ENCODE data around the gene SLC48A1. TPM values are rescaled to one million over a fixed set of nuclear protein-coding genes. Genes with fewer than 3 reads are reported as not detected.

SLC48A1 gene
- total RNA-seq, 1 experiment from 2014 or later = 20.0 TPM

DNA sequence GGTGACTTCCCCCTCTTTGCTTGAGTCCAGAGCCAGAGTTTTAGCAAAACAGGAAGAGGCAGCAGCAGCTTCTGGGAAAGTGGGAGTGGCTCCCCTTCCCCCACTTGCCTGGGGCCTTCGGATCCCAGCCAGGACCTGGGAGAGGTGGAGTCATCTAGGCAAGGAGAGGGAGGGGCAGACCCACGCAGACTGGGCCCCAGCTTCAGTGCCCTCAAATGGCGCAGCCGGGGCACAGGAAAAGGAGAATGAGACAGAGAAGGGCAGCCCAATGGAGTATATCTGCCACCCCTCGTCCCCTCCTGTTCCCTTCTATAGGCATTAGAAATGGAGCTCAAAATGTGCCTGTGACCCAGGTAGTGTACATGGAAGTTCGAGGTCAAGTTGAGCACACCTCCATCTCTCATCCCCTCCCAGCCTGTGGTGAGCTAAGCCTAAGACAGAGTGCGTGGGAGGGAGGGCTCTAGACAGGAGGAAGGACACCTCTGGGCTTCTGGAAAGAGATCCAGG, 56.0 kb downstream of the SLC48A1 start:
- Histone ChIP-seq H2AFZ (ENCODE audit: low read depth, low read length, poor library complexity, severe bottlenecking) (peak overlapping the region; percentile 75), H3K36me3 (ENCODE audit: control insufficient read depth in 1 of 2, insufficient read depth in 2 of 2, low read length in 2 of 2) (no peaks in the 10 kb centered on the region), H3K9me2 (ENCODE audit: insufficient read depth) (no peaks in the 10 kb centered on the region), H3K4me3 (replicated peaks in 1 of 2; ENCODE audit: low read depth in 1 of 2, low read length in 2 of 2) (peak overlapping the region; percentile 27 to 37), H3K4me1 (ENCODE audit: control insufficient read depth in 1 of 2, insufficient read depth in 2 of 2, low read length in 2 of 2) (peaks cover 30 to 37% of the 10 kb centered on the region in 2 experiments), H3K27ac (ENCODE audit: low read depth, low read length) (peak overlapping the region; percentile 50), H3K4me2 (ENCODE audit: low read length) (peak overlapping the region; percentile 68), H3K9me3 (ENCODE audit: control insufficient read depth in 1 of 2, insufficient read depth in 1 of 2, low read depth in 1 of 2, low read length in 2 of 2) (no peaks in the 10 kb centered on the region), H3K27me3 (ENCODE audit: insufficient read depth, low read length) (no peaks in the 10 kb centered on the region), H3K79me2 (ENCODE audit: insufficient read depth, low read length) (no peaks in the 10 kb centered on the region), H4K20me1 (ENCODE audit: insufficient read depth) (no peaks in the 10 kb centered on the region), H3K9ac (ENCODE audit: low read length) (peak overlapping the region; percentile 46)
- no TSS peak for BruUV-seq (replicated peaks)
- ChIA-PET CTCF (interaction anchor here (0.8 to 4.0 kb wide), 7 partner anchors 9 to 86 kb away, joined by 3 to 47 read pairs (median 7); no protein-coding TSS in a partner anchor), POLR2A (interaction anchor here (0.6 to 2.2 kb wide), 7 partner anchors 8 to 107 kb away, joined by 3 to 16 read pairs (median 6); no protein-coding TSS in a partner anchor), RAD21 (ENCODE audit: low non-redundant PET in 1 of 2, low total read pairs in 2 of 2, uncharacterized antibody in 2 of 2, unreplicated experiment in 2 of 2) (interaction anchor here (0.6 to 1.0 kb wide), 3 partner anchors 8 to 32 kb away, joined by 3 to 4 read pairs (median 4); no protein-coding TSS in a partner anchor)
- peak; percentile 89 for ATAC-seq
- peak; percentile 41 for DNase-seq (ENCODE audit: low read depth, low spot score)
- intact Hi-C loops (cut with micrococcal nuclease) = no loop called here
- TF ChIP-seq JUND (IDR thresholded peaks at IDR 0.05) (no peak), FOSL1 (IDR thresholded peaks at IDR 0.05; ENCODE audit: low read depth) (no peak), TCF7L2 (IDR thresholded peaks at IDR 0.05; ENCODE audit: borderline replicate concordance, extremely low read depth, insufficient read depth, insufficient read length) (no peak), POLR2AphosphoS5 (IDR thresholded peaks at IDR 0.05; ENCODE audit: low read depth, low read length) (peak; percentile 64), MAX (IDR thresholded peaks at IDR 0.05) (no peak), EZH2 (IDR thresholded peaks at IDR 0.05) (no peak), SIN3A (IDR thresholded peaks at IDR 0.05; ENCODE audit: low read depth) (no peak), SP1 (IDR thresholded peaks at IDR 0.05; ENCODE audit: low read depth) (peak; percentile 73), CBX3 (IDR thresholded peaks at IDR 0.05; ENCODE audit: low read depth) (peak; percentile 61; the same call in 1 of the 2 replicates), ELF1 (IDR thresholded peaks at IDR 0.05; ENCODE audit: borderline replicate concordance, low read depth) (no peak; the same call in 1 of the 2 replicates), ZNF274 (IDR thresholded peaks at IDR 0.05; ENCODE audit: low read depth, low read length) (no peak), ZFX (IDR thresholded peaks at IDR 0.05) (no peak), RAD21 (IDR thresholded peaks at IDR 0.05; ENCODE audit: low read depth) (no peak), SRF (IDR thresholded peaks at IDR 0.05; ENCODE audit: low read depth) (no peak), EGR1 (IDR thresholded peaks at IDR 0.05; ENCODE audit: low read depth) (peak; percentile 88), YY1 (IDR thresholded peaks at IDR 0.05; ENCODE audit: extremely low read depth, insufficient replicate concordance, low read depth, low read length) (peak; percentile 31), CEBPB (IDR thresholded peaks at IDR 0.05; ENCODE audit: low read depth) (no peak)
- TF ChIP-seq, protein P1, sequence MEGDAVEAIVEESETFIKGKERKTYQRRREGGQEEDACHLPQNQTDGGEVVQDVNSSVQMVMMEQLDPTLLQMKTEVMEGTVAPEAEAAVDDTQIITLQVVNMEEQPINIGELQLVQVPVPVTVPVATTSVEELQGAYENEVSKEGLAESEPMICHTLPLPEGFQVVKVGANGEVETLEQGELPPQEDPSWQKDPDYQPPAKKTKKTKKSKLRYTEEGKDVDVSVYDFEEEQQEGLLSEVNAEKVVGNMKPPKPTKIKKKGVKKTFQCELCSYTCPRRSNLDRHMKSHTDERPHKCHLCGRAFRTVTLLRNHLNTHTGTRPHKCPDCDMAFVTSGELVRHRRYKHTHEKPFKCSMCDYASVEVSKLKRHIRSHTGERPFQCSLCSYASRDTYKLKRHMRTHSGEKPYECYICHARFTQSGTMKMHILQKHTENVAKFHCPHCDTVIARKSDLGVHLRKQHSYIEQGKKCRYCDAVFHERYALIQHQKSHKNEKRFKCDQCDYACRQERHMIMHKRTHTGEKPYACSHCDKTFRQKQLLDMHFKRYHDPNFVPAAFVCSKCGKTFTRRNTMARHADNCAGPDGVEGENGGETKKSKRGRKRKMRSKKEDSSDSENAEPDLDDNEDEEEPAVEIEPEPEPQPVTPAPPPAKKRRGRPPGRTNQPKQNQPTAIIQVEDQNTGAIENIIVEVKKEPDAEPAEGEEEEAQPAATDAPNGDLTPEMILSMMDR (IDR thresholded peaks at IDR 0.05 in 2 of 3, conservative IDR thresholded peaks at IDR 0.05 in 1 of 3; ENCODE audit: borderline replicate concordance in 1 of 3, insufficient read depth in 1 of 3, low read depth in 2 of 3, low read length in 2 of 3) = no peak
- TF ChIP-seq, protein P2, sequence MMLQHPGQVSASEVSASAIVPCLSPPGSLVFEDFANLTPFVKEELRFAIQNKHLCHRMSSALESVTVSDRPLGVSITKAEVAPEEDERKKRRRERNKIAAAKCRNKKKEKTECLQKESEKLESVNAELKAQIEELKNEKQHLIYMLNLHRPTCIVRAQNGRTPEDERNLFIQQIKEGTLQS (IDR thresholded peaks at IDR 0.05) = no peak
- TF ChIP-seq, protein P3, sequence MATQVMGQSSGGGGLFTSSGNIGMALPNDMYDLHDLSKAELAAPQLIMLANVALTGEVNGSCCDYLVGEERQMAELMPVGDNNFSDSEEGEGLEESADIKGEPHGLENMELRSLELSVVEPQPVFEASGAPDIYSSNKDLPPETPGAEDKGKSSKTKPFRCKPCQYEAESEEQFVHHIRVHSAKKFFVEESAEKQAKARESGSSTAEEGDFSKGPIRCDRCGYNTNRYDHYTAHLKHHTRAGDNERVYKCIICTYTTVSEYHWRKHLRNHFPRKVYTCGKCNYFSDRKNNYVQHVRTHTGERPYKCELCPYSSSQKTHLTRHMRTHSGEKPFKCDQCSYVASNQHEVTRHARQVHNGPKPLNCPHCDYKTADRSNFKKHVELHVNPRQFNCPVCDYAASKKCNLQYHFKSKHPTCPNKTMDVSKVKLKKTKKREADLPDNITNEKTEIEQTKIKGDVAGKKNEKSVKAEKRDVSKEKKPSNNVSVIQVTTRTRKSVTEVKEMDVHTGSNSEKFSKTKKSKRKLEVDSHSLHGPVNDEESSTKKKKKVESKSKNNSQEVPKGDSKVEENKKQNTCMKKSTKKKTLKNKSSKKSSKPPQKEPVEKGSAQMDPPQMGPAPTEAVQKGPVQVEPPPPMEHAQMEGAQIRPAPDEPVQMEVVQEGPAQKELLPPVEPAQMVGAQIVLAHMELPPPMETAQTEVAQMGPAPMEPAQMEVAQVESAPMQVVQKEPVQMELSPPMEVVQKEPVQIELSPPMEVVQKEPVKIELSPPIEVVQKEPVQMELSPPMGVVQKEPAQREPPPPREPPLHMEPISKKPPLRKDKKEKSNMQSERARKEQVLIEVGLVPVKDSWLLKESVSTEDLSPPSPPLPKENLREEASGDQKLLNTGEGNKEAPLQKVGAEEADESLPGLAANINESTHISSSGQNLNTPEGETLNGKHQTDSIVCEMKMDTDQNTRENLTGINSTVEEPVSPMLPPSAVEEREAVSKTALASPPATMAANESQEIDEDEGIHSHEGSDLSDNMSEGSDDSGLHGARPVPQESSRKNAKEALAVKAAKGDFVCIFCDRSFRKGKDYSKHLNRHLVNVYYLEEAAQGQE (IDR thresholded peaks at IDR 0.05; ENCODE audit: low read depth) = no peak
